Lung (tissue), 12 donors: Measurements from ENCODE around the gene OLFM3. TPM values are rescaled to one million over a fixed set of nuclear protein-coding genes. Genes with fewer than 3 reads are reported as not detected.

Experiments
- ATAC-seq: fragments of 200-7000 bp; cut with Tn5 transposase; one replicate; pipeline ENCODE4 v1.9.1; 2020; ENCODE audit warnings: moderate number of reproducible peaks; ENCODE audit not compliant: insufficient read depth, low FRiP score
- DNase-seq, 3 donors: peaks; one replicate each; pipeline ENCODE4 v3.0.0-alpha.2; 2013 to 2017
- H3K27ac ChIP-seq, 2 donors: one replicate each; pipeline ENCODE4 v1.5.1; 2013; ENCODE audit warnings: mild to moderate bottlenecking in 2 of 2, moderate library complexity in 2 of 2, control low read depth in 1 of 2, inconsistent platforms in 1 of 2, low read depth in 1 of 2, low read length in 1 of 2
- H3K27me3 ChIP-seq, 3 donors: one replicate each; pipeline ENCODE4 v1.5.1; 2013; ENCODE audit warnings: low read length in 2 of 3; ENCODE audit not compliant: control insufficient read depth in 3 of 3, insufficient read depth in 3 of 3
- H3K36me3 ChIP-seq, 4 donors: one replicate each; pipeline ENCODE4 v1.5.1; 2013; ENCODE audit warnings: low read length in 4 of 4, mild to moderate bottlenecking in 1 of 4, moderate library complexity in 1 of 4; ENCODE audit not compliant: control insufficient read depth in 4 of 4, insufficient read depth in 4 of 4
- H3K4me1 ChIP-seq, 5 donors: one replicate each; pipeline ENCODE4 v1.5.1; 2013; ENCODE audit warnings: low read length in 5 of 5, mild to moderate bottlenecking in 2 of 5, moderate library complexity in 1 of 5; ENCODE audit not compliant: control insufficient read depth in 5 of 5, insufficient read depth in 5 of 5
- H3K4me3 ChIP-seq: one replicate; pipeline ENCODE4 v1.5.1; 2013; ENCODE audit warnings: mild to moderate bottlenecking, control low read depth, moderate library complexity
- H3K9ac ChIP-seq, 2 donors: one replicate each; pipeline ENCODE4 v1.5.1; 2013; ENCODE audit warnings: low read length in 2 of 2, control low read depth in 1 of 2; ENCODE audit not compliant: insufficient read depth in 1 of 2
- H3K9me3 ChIP-seq, 4 donors: one replicate each; pipeline ENCODE4 v1.5.1; 2013; ENCODE audit warnings: low read length in 3 of 4, mild to moderate bottlenecking in 1 of 4, moderate library complexity in 1 of 4; ENCODE audit not compliant: control insufficient read depth in 4 of 4, insufficient read depth in 3 of 4
- CTCF ChIP-seq: IDR thresholded peaks from 2 replicates; pipeline ENCODE4 v1.5.1; 2012; ENCODE audit warnings: mild to moderate bottlenecking; ENCODE audit errors: control extremely low read depth, extremely low read depth
- WGBS, 2 donors: extraction: QIAGEN DNeasy Blood & Tissue Kit; methylation state at CpG; one replicate each; pipeline ENCODE4 v1.1.7; 2013; 5-methylcytosine and 5-hydroxymethylcytosine counted together
- polyA plus RNA-seq, 2 donors: library from polyadenylated mRNA; stranded (reverse); fragments of 200-250 nt; gene quantifications; one replicate each; pipeline ENCODE4 v1.2.1, GENCODE V29; 2013
- total RNA-seq, 2 donors: library from RNA; depleted of rRNA in 1 of 2; stranded (reverse); fragments of >200 nt in 1 of 2; gene quantifications; one replicate each; pipeline ENCODE4 v1.2.1, GENCODE V29; 2014 to 2021
- donor health status: control.
- donor health status: control.
- donor health status: Bipolar disorder and iron deficiency.
- donor health status: healthy.
- donor health status: DM: yes; HTN: yes; CAD: no.

The OLFM3 gene
- total and polyA plus RNA-seq, 4 donors: 8.1 TPM; not detected in 3

- no peak overlapping the region for H3K4me3 ChIP-seq
- no peak overlapping the region for H3K9ac ChIP-seq
- H3K4me1 ChIP-seq: no peaks in the 10 kb centered on the region
- H3K27ac ChIP-seq: no peak overlapping the region
- no peaks in the 10 kb centered on the region for H3K9me3 ChIP-seq
- TF ChIP-seq CTCF: no peak
- WGBS, 2 donors: 57 to 58% methylated on average over 2 of the region's 2 CpGs
- H3K36me3 ChIP-seq: no peaks in the 10 kb centered on the region
- ATAC-seq (no peak), DNase-seq (no peak)
- H3K27me3 ChIP-seq: no peaks in the 10 kb centered on the region
These were observed 112.1 kb downstream of the OLFM3 start for GRCh38 chr1:101884621-101885020.

DNA sequence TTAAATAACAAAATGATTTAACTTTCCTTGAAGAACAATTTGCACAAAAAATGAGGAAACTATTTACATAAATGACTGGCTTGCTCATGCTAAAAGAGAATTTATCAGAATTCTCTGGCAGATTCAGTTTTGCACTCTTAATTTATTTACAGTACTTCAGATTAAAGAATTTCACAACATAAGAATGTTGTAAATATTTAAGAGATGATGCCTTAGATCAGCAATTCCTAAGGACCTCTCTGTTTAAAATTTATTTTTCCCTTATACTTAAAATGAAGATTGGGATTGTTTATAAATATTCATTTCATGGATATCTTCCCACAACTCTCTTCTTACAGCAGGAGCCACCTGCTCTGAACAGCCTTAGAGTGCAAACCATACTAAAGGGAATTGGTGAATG is 120.8 kb downstream of the OLFM3 start:
- no peak for TF ChIP-seq CTCF
- peak in 2 of 3 donors; percentile 17 to 19 for DNase-seq
- ATAC-seq: no peak

DNA sequence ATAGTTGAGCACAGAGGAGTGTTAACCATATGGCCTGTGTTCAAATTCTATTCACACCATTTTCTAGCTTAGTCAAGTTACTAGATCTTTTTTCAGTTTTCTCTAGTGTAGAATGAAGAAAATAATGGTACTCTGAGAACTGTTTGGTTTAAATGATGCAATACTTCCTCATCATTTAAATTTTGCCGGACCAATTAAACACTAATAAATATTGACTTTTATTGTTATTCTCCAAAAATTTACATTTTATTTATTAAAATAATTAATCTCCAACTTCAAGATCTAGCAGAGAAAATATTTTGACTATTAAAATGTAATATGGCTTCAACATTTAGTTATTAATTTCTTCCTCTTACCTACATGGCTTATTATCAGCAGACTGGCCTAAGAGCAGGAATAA is 123.1 kb downstream of the OLFM3 start:
- ATAC-seq (no peak), DNase-seq (no peak)
- 93 to 95% methylated on average over 1 of the region's 1 CpG for WGBS, 2 donors
- H3K4me3 ChIP-seq: no peak overlapping the region
- H3K9me3 ChIP-seq: no peaks in the 10 kb centered on the region
- no peaks in the 10 kb centered on the region for H3K36me3 ChIP-seq
- H3K4me1 ChIP-seq: no peaks in the 10 kb centered on the region
- no peak overlapping the region for H3K27ac ChIP-seq
- H3K27me3 ChIP-seq: no peaks in the 10 kb centered on the region
- no peak overlapping the region for H3K9ac ChIP-seq
- TF ChIP-seq CTCF: no peak

More for the DNA sequence above, 120.8 kb downstream of the OLFM3 start:
- no peak overlapping the region for H3K4me3 ChIP-seq
- H3K4me1 ChIP-seq: no peaks in the 10 kb centered on the region
- H3K36me3 ChIP-seq: no peaks in the 10 kb centered on the region
- no peaks in the 10 kb centered on the region for H3K9me3 ChIP-seq
- no peak overlapping the region for H3K9ac ChIP-seq
- H3K27me3 ChIP-seq: no peaks in the 10 kb centered on the region
- no peak overlapping the region for H3K27ac ChIP-seq

GRCh38 chr1:101859941-101860340 is 136.8 kb downstream of the OLFM3 start:
- ATAC-seq (no peak), DNase-seq (no peak)
- Histone ChIP-seq H3K9ac (no peak overlapping the region), H3K27ac (no peak overlapping the region), H3K4me3 (no peak overlapping the region), H3K4me1 (no peaks in the 10 kb centered on the region), H3K36me3 (no peaks in the 10 kb centered on the region), H3K27me3 (no peaks in the 10 kb centered on the region), H3K9me3 (no peaks in the 10 kb centered on the region)
- 89 to 90% methylated on average over 1 of the region's 1 CpG for WGBS, 2 donors
- TF ChIP-seq CTCF: no peak
